SK-N-MC (cell line): ENCODE measurements around the gene AAGAB.

Source experiments
- EZH2 ChIP-seq: fragments of 200-600 bp; sonication (generic); IDR thresholded peaks from one replicate; pipeline ENCODE4 v1.6.1; 2017; ENCODE audit warnings: antibody characterized with exemption
- FOXP2 ChIP-seq: optimal IDR thresholded peaks from 2 replicates; pipeline ENCODE3; 2011; ENCODE audit warnings: mild to moderate bottlenecking, moderate library complexity; ENCODE audit not compliant: insufficient read depth; ENCODE audit errors: extremely low read length, control extremely low read depth
- POLR2AphosphoS5 ChIP-seq: IDR thresholded peaks from 2 replicates; pipeline ENCODE4 v1.6.1; 2012; ENCODE audit warnings: mild to moderate bottlenecking, low read depth, low read length, borderline replicate concordance

DNA sequence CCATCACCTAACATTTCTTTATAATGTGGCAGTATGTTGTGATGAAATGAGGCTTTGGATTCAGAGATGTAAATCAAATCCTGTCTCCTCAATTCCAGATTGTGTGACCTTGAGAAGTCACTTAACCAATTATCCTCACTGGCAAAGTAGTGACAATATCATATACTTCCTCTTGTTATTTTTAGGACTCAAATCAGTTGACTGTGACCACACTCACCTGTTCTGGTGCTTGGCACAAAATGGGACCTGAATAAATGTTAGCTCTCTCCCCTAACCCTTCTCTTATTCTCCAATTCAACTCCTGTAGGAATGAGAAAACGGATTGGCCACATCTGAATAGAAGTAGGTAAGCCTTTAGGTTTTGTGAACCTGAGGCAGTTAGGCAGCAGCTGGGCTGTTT is 42.2 kb upstream of the AAGAB start:
- TF ChIP-seq EZH2: no peak
- TF ChIP-seq POLR2AphosphoS5: no peak
- no peak for TF ChIP-seq FOXP2
